Measurements from ENCODE around the gene TJP1. TPM values are rescaled to one million over a fixed set of nuclear protein-coding genes. Genes with fewer than 3 reads are reported as not detected.

The TJP1 gene
- total and polyA plus RNA-seq, 2 of the 8 experiments (the other 6 are each of a cell fraction or from before 2014, with no cell fraction given): 46.3 to 138 TPM

DNA sequence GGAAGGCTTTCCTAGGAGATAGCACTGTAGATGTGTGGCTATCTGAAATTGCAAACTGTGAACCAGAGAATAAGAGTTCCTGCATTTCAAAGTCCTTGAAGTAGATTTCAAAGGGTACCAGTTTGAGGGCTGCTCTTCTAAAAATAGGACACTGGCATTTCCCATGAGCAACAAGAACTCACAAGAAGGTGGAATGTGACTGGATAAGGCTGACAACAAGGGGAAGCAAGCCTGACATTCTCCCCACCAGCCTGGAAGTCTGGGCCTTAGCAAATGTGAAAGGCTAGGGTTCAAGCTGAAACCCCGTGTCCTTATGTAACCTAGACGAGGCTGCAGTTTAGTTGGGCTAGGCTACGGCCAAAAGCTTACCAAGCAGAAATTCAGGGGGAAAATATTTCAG, 18.7 kb upstream of the TJP1 start:
- H3K27ac ChIP-seq (ENCODE audit: low read depth, low read length): no peak overlapping the region
- no peak overlapping the region for H3K18ac ChIP-seq (ENCODE audit: extremely low read depth, low read length)
- no peaks in the 10 kb centered on the region for H3K9me3 ChIP-seq (ENCODE audit: insufficient read depth in 2 of 2, low read depth in 1 of 2, low read length in 1 of 2)
- 92% methylated on average over 3 of the region's 3 CpGs; no CpG with 5 or more reads in 1 of the 2 experiments for WGBS, 2 experiments (ENCODE audit: extremely low coverage in 1 of 2, insufficient coverage in 1 of 2, insufficient read length in 1 of 2, insufficient replicate concordance in 2 of 2, low coverage in 1 of 2, low lambda C conversion rate in 2 of 2, missing lambda C conversion rate in 1 of 2)
- H4K91ac ChIP-seq (replicated peaks; ENCODE audit: insufficient read length, low read length): no peak overlapping the region
- H3K4me1 ChIP-seq (replicated peaks in 1 of 4; ENCODE audit: control insufficient read depth in 3 of 4, insufficient read depth in 4 of 4, low read length in 3 of 4): peaks cover 0 to 3% (median 1%) of the 10 kb centered on the region in 4 experiments; a peak in 2 of 7 replicates
- no peak overlapping the region for H2BK12ac ChIP-seq (ENCODE audit: low read depth, low read length)
- no peak overlapping the region for H2BK15ac ChIP-seq (ENCODE audit: low read length)
- no peak for FAIRE-seq
- H3K23me2 ChIP-seq (ENCODE audit: low read depth, low read length): no peaks in the 10 kb centered on the region; the same call in 1 of the 2 replicates
- ChIA-PET POLR2A (ENCODE audit: partially characterized antibody) (interaction anchor here (1.1 kb wide), 1 partner anchor 20 kb away, joined by 3 read pairs; no protein-coding TSS in a partner anchor), CTCF (ENCODE audit: partially characterized antibody) (interaction anchor here (2.3 kb wide), 1 partner anchor 85 kb away, joined by 5 read pairs; no protein-coding TSS in a partner anchor)
- no peak overlapping the region for H3K14ac ChIP-seq (ENCODE audit: insufficient read length)
- H2AFZ ChIP-seq (ENCODE audit: low read length): peak overlapping the region; percentile 55; the same call in 1 of the 2 replicates
- H2BK20ac ChIP-seq (ENCODE audit: low read length): no peak overlapping the region
- TF ChIP-seq SAP30 (IDR thresholded peaks at IDR 0.05; ENCODE audit: insufficient read depth, insufficient replicate concordance, low read length) (no peak), EGR1 (IDR thresholded peaks at IDR 0.05; ENCODE audit: borderline replicate concordance, low read depth, low read length) (no peak)
- TF ChIP-seq, protein P1, sequence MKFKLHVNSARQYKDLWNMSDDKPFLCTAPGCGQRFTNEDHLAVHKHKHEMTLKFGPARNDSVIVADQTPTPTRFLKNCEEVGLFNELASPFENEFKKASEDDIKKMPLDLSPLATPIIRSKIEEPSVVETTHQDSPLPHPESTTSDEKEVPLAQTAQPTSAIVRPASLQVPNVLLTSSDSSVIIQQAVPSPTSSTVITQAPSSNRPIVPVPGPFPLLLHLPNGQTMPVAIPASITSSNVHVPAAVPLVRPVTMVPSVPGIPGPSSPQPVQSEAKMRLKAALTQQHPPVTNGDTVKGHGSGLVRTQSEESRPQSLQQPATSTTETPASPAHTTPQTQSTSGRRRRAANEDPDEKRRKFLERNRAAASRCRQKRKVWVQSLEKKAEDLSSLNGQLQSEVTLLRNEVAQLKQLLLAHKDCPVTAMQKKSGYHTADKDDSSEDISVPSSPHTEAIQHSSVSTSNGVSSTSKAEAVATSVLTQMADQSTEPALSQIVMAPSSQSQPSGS (IDR thresholded peaks at IDR 0.05; ENCODE audit: low read length): no peak
- TF ChIP-seq, protein P2, sequence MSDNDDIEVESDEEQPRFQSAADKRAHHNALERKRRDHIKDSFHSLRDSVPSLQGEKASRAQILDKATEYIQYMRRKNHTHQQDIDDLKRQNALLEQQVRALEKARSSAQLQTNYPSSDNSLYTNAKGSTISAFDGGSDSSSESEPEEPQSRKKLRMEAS (IDR thresholded peaks at IDR 0.05): no peak
- H3K27me3 ChIP-seq (replicated peaks in 1 of 4; ENCODE audit: control insufficient read depth in 3 of 4, extremely low read depth in 1 of 4, insufficient read depth in 3 of 4, low read length in 3 of 4): no peaks in the 10 kb centered on the region
- no peak overlapping the region for H3K23ac ChIP-seq (ENCODE audit: insufficient read length)
- H4K8ac ChIP-seq (ENCODE audit: extremely low read depth, insufficient read depth, low read length): no peak overlapping the region
- no peak overlapping the region for H2BK5ac ChIP-seq (ENCODE audit: low read depth, low read length)
- H4K5ac ChIP-seq (ENCODE audit: insufficient read length, low read depth, low read length): no peak overlapping the region
- H3K4ac ChIP-seq (replicated peaks; ENCODE audit: insufficient read length, low read depth, low read length): no peak overlapping the region
- no peak overlapping the region for H3K4me3 ChIP-seq (ENCODE audit: extremely low read depth in 1 of 4, insufficient read depth in 2 of 4, low read depth in 3 of 4, low read length in 4 of 4)
- no peaks in the 10 kb centered on the region for H4K20me1 ChIP-seq (replicated peaks in 1 of 2; ENCODE audit: control insufficient read depth in 1 of 2, insufficient read depth in 2 of 2, low read length in 2 of 2)
- H3K9ac ChIP-seq (replicated peaks in 1 of 4; ENCODE audit: extremely low read depth in 1 of 4, low read depth in 3 of 4, low read length in 3 of 4): no peak overlapping the region
- no peak overlapping the region for H3K56ac ChIP-seq (replicated peaks; ENCODE audit: insufficient read length, low read depth, low read length)
- H3K79me1 ChIP-seq (ENCODE audit: low read depth, low read length): no peaks in the 10 kb centered on the region
- H3K4me2 ChIP-seq (ENCODE audit: insufficient read depth in 1 of 2, low read depth in 2 of 2, low read length in 2 of 2): no peak overlapping the region
- no peaks in the 10 kb centered on the region for H3K79me2 ChIP-seq (ENCODE audit: control insufficient read depth in 1 of 2, insufficient read depth in 2 of 2, low read length in 2 of 2)
- H2AK5ac ChIP-seq (ENCODE audit: low read depth, low read length): no peak overlapping the region
- H3K36me3 ChIP-seq (ENCODE audit: control insufficient read depth in 2 of 4, insufficient read depth in 4 of 4, low read length in 3 of 4): no peaks in the 10 kb centered on the region
- H2BK120ac ChIP-seq (replicated peaks; ENCODE audit: low read depth, low read length): no peak overlapping the region
- DNase-seq (ENCODE audit: low read depth in 1 of 2, low spot score in 2 of 2): no peak
